Measurements from ENCODE around the gene CDCP1.
A peak's percentile ranks its signal among the peaks of the same experiment; 100 is the strongest.

Gene CDCP1

DNA sequence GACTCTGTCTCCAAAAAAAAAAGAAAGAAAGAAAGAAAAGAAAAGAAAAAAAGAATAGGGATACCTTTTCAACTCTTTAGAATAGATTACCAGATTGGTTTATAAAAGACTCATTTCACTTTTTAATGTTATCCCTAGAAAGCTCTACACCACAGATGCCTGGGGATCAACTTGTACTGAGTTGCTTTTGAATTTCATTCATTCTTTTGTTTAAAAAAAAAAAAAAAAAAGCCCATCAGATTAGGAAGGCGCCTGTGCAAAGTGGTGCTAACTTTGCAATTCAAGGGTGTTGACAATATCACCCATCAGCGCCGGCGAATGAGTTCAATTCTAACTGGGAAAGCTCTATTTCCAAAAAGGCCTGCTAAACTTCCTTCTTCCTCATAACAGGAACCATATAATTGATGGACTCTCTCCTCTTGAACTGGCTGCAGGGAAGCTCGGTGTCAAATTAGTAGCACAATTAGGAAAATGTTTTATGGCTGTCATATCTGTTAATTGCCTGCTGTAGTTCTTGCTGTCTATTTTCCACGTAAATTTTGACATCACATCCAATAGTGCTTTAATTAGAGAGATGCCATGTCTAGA is 48.8 kb downstream of the CDCP1 start:
- TF ChIP-seq ZFX (IDR thresholded peaks at IDR 0.05) = no peak
- TF ChIP-seq, protein P1, sequence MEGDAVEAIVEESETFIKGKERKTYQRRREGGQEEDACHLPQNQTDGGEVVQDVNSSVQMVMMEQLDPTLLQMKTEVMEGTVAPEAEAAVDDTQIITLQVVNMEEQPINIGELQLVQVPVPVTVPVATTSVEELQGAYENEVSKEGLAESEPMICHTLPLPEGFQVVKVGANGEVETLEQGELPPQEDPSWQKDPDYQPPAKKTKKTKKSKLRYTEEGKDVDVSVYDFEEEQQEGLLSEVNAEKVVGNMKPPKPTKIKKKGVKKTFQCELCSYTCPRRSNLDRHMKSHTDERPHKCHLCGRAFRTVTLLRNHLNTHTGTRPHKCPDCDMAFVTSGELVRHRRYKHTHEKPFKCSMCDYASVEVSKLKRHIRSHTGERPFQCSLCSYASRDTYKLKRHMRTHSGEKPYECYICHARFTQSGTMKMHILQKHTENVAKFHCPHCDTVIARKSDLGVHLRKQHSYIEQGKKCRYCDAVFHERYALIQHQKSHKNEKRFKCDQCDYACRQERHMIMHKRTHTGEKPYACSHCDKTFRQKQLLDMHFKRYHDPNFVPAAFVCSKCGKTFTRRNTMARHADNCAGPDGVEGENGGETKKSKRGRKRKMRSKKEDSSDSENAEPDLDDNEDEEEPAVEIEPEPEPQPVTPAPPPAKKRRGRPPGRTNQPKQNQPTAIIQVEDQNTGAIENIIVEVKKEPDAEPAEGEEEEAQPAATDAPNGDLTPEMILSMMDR (conservative IDR thresholded peaks at IDR 0.05) = no peak
- no peak overlapping the region for H3K27ac ChIP-seq

DNA sequence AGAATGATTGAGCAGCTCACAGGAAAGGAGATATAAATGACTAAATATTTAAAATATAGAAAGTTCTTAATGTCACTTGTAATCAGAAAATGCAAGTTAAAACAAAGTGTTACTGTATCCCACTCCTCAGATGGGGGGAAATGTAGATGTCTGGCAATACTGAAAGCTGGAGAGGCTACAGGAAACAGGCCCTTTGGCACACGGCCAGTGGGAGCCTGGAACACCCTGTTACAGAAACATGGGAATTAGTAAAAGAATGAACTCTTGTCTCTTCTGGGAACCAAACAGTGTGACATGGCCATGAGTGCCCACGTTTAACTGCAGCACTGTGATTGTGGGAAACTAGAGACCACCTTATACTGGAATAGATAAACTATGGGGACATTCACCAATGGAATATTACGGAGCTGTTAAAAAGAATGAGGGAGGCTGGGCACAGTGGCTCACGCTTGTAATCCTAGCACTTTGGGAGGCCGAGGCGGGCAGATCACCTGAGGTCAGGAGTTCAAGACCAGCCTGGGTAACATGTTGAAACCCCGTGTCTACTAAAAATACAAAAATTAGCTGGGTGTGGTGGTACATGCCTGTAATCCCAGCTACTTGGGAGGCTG is 50.2 kb downstream of the CDCP1 start:
- no peak for TF ChIP-seq ZFX (IDR thresholded peaks at IDR 0.05)
- TF ChIP-seq, protein P1 (conservative IDR thresholded peaks at IDR 0.05) = no peak
- no peak overlapping the region for H3K27ac ChIP-seq

- no peak overlapping the region for H3K27ac ChIP-seq
- TF ChIP-seq ZFX (IDR thresholded peaks at IDR 0.05) = no peak
- TF ChIP-seq, protein P1 (conservative IDR thresholded peaks at IDR 0.05) = no peak
Measured at GRCh38 chr3:45093176-45093575, 53.0 kb downstream of the CDCP1 start.

GRCh38 chr3:45092132-45093031 is 53.8 kb downstream of the CDCP1 start:
- no peak for TF ChIP-seq ZFX (IDR thresholded peaks at IDR 0.05)
- TF ChIP-seq, protein P1 (conservative IDR thresholded peaks at IDR 0.05) = no peak
- H3K27ac ChIP-seq = no peak overlapping the region

- TF ChIP-seq, protein P1 (conservative IDR thresholded peaks at IDR 0.05) = no peak
- TF ChIP-seq ZFX (IDR thresholded peaks at IDR 0.05) = no peak
- no peak overlapping the region for H3K27ac ChIP-seq
Measured at GRCh38 chr3:45090855-45091254, 55.3 kb downstream of the CDCP1 start.

DNA sequence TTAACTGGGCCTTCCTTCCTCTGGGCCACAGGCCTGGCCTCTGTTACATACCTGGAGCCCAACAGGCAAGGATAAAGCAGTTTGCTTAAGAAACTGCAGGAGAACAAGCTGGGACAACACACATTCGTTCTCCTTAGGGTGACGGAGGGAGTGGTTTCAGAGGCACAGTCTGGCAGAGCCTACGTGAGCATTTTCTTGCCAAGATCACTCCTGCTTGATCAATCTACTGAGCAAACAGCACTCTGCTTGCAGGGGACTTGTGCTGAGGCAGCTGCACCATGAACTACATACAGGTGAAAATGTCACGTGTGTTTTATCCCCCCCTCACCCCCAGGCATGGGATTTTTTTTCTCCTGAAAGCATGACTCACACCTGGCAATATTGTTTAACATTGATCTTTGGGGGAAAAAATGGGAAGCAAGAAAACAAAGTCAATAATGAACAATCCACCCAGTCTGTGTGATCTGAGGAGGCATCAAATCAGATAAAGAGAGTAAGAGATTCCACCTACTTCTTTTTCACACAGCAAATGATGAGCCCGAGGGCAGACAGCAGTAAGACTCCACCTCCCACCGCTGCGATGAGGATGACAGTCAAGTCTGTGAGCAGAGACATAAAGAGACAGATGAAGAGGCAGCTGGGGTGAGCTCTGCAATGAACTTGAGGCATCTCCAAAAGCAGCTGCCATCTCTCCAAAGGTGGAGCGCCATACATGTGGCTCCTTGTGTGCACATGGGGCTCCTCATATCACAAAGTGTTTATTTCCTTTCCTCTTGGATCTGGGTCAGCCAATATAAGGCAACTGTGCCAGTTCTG is 57.4 kb downstream of the CDCP1 start:
- H3K27ac ChIP-seq = 0 out of 2 replicates have a peak overlapping the region, but pooled peaks have one; percentile 29
- no peak for TF ChIP-seq ZFX (IDR thresholded peaks at IDR 0.05)
- TF ChIP-seq, protein P1 (conservative IDR thresholded peaks at IDR 0.05) = no peak
